H1 (cell line): ENCODE measurements around the gene PDE4D. TPM values are rescaled to one million over a fixed set of nuclear protein-coding genes. Genes with fewer than 3 reads are reported as not detected.
"Not testable (repeated sequence)": the region's sequence is repeated elsewhere in the genome, so short reads cannot be mapped to it uniquely, and the experiment has no call there.

Experiments used
- CTCF ChIA-PET: fragments of 300-600 bp; sonication (Branson Sonifier 250); formaldehyde crosslinking; loops from one replicate; lab custom pipeline; 2021; ENCODE audit not compliant: partially characterized antibody; lab: Charles Lee
- POLR2A ChIA-PET: fragments of 300-600 bp; sonication (Branson Sonifier 250); formaldehyde crosslinking; loops from one replicate; lab custom pipeline; 2021; ENCODE audit warnings: inconsistent platforms; ENCODE audit not compliant: partially characterized antibody; lab: Charles Lee
- DNase-seq, 2 experiments: peaks; one replicate each; pipeline versions ENCODE4 v3.0.0 to v3.0.0-alpha.2; 2010 to 2022; ENCODE audit warnings: low spot score in 2 of 2, low read depth in 1 of 2, mixed read lengths in 1 of 2
- FAIRE-seq: peaks from 2 replicates; lab custom pipeline; 2011; peaks lifted over from hg19 to GRCh38; lab: Jason Lieb, UNC
- H2AFZ ChIP-seq: 2 replicates; pipeline ENCODE4 v1.8.1; 2012; ENCODE audit warnings: low read length, inconsistent platforms
- H2AK5ac ChIP-seq: 2 replicates; pipeline ENCODE4 v1.6.1; 2013; ENCODE audit warnings: low read depth, low read length
- H2BK120ac ChIP-seq: replicated peaks from 2 replicates; pipeline ENCODE3; 2013; ENCODE audit warnings: low read depth, low read length, inconsistent platforms
- H2BK12ac ChIP-seq: 2 replicates; pipeline ENCODE4 v1.6.1; 2013; ENCODE audit warnings: low read depth, low read length
- H2BK15ac ChIP-seq: 2 replicates; pipeline ENCODE4 v1.6.1; 2013; ENCODE audit warnings: low read length
- H2BK20ac ChIP-seq: 2 replicates; pipeline ENCODE4 v1.6.1; 2013; ENCODE audit warnings: low read length
- H2BK5ac ChIP-seq: 2 replicates; pipeline ENCODE4 v1.6.1; 2013; ENCODE audit warnings: low read depth, low read length
- H3K14ac ChIP-seq: 2 replicates; pipeline ENCODE4 v1.6.1; 2013; ENCODE audit warnings: inconsistent platforms; ENCODE audit not compliant: insufficient read length
- H3K18ac ChIP-seq: 2 replicates; pipeline ENCODE4 v1.6.1; 2013; ENCODE audit warnings: low read length; ENCODE audit errors: extremely low read depth
- H3K23ac ChIP-seq: 2 replicates; pipeline ENCODE4 v1.6.1; 2013; ENCODE audit warnings: inconsistent platforms; ENCODE audit not compliant: insufficient read length
- H3K23me2 ChIP-seq: 2 replicates; pipeline ENCODE4 v1.6.1; 2013; ENCODE audit warnings: low read depth, low read length
- H3K27ac ChIP-seq: 2 replicates; pipeline ENCODE4 v1.6.1; 2011; ENCODE audit warnings: low read depth, low read length, inconsistent platforms
- H3K27me3 ChIP-seq, 4 experiments: replicated peaks in 1 of 4; 1 replicate in 1 of 4; 2 replicates in 3 of 4; pipeline versions ENCODE4 v1.6.1 to v1.8.1; 2011 to 2013; ENCODE audit warnings: low read length in 3 of 4, mild to moderate bottlenecking in 3 of 4, inconsistent platforms in 2 of 4, mixed read lengths in 2 of 4, moderate library complexity in 1 of 4; ENCODE audit not compliant: control insufficient read depth in 3 of 4, insufficient read depth in 3 of 4; ENCODE audit errors: extremely low read depth in 1 of 4
- H3K36me3 ChIP-seq, 4 experiments: 2 replicates each; pipeline versions ENCODE4 v1.6.1 to v1.8.1; 2011 to 2013; ENCODE audit warnings: mild to moderate bottlenecking in 4 of 4, low read length in 3 of 4, moderate library complexity in 2 of 4, control low read depth in 1 of 4, inconsistent platforms in 1 of 4; ENCODE audit not compliant: insufficient read depth in 4 of 4, control insufficient read depth in 2 of 4
- H3K4ac ChIP-seq: replicated peaks from 2 replicates; pipeline ENCODE3; 2013; ENCODE audit warnings: low read length, low read depth, mixed read lengths, inconsistent platforms; ENCODE audit not compliant: insufficient read length
- H3K4me1 ChIP-seq, 4 experiments: replicated peaks in 1 of 4; 1 replicate in 1 of 4; 2 replicates in 3 of 4; pipeline versions ENCODE4 v1.6.1 to v1.8.1; 2011 to 2013; ENCODE audit warnings: low read length in 3 of 4, inconsistent platforms in 2 of 4, mixed read lengths in 1 of 4; ENCODE audit not compliant: insufficient read depth in 4 of 4, control insufficient read depth in 3 of 4
- H3K4me2 ChIP-seq, 2 experiments: 2 replicates each; pipeline versions ENCODE4 v1.6.1 to v1.8.1; 2011 to 2013; ENCODE audit warnings: low read depth in 2 of 2, low read length in 2 of 2, control low read depth in 1 of 2, inconsistent platforms in 1 of 2, mild to moderate bottlenecking in 1 of 2; ENCODE audit not compliant: insufficient read depth in 1 of 2
- H3K4me3 ChIP-seq, 4 experiments: fragments of 200-600, 300-600 bp in 1 of 4; sonication (generic), shearing (Covaris generic), sonication (Bioruptor Twin) in 1 of 4; 2 replicates each; pipeline versions ENCODE4 v1.5.1 to v1.8.1; 2011 to 2016; ENCODE audit warnings: low read length in 4 of 4, low read depth in 3 of 4, control low read depth in 2 of 4, inconsistent platforms in 2 of 4, mild to moderate bottlenecking in 2 of 4, mixed read lengths in 1 of 4, moderate library complexity in 1 of 4; ENCODE audit not compliant: insufficient read depth in 2 of 4; ENCODE audit errors: extremely low read depth in 1 of 4
- H3K56ac ChIP-seq: replicated peaks from 2 replicates; pipeline ENCODE3; 2013; ENCODE audit warnings: low read depth, mild to moderate bottlenecking, mixed read lengths, low read length, inconsistent platforms; ENCODE audit not compliant: insufficient read length
- H3K79me1 ChIP-seq: 2 replicates; pipeline ENCODE4 v1.6.1; 2013; ENCODE audit warnings: low read depth, low read length, control low read depth
- H3K79me2 ChIP-seq, 2 experiments: 2 replicates each; pipeline versions ENCODE4 v1.6.1 to v1.8.1; 2012 to 2013; ENCODE audit warnings: low read length in 2 of 2, mild to moderate bottlenecking in 2 of 2, inconsistent platforms in 1 of 2; ENCODE audit not compliant: insufficient read depth in 2 of 2, control insufficient read depth in 1 of 2
- H3K9ac ChIP-seq, 4 experiments: replicated peaks in 1 of 4; 1 replicate in 1 of 4; 2 replicates in 3 of 4; pipeline versions ENCODE4 v1.6.1 to v1.8.1; 2011 to 2013; ENCODE audit warnings: low read depth in 3 of 4, low read length in 3 of 4, control low read depth in 2 of 4, mild to moderate bottlenecking in 2 of 4, moderate library complexity in 2 of 4, inconsistent platforms in 1 of 4; ENCODE audit errors: extremely low read depth in 1 of 4
- H3K9me3 ChIP-seq, 2 experiments: 2 replicates each; pipeline versions ENCODE4 v1.6.1 to v1.8.1; 2012 to 2013; ENCODE audit warnings: mild to moderate bottlenecking in 2 of 2, moderate library complexity in 2 of 2, control low read depth in 1 of 2, inconsistent platforms in 1 of 2, low read depth in 1 of 2, low read length in 1 of 2, mixed read lengths in 1 of 2; ENCODE audit not compliant: insufficient read depth in 2 of 2
- H4K20me1 ChIP-seq, 2 experiments: replicated peaks in 1 of 2; 2 replicates each; pipeline versions ENCODE3 to v1.8.1; 2011 to 2013; ENCODE audit warnings: inconsistent platforms in 2 of 2, low read length in 2 of 2, mild to moderate bottlenecking in 1 of 2; ENCODE audit not compliant: insufficient read depth in 2 of 2, control insufficient read depth in 1 of 2
- H4K5ac ChIP-seq: 2 replicates; pipeline ENCODE4 v1.6.1; 2013; ENCODE audit warnings: low read length, low read depth, mixed read lengths, inconsistent platforms; ENCODE audit not compliant: insufficient read length
- H4K8ac ChIP-seq: 2 replicates; pipeline ENCODE4 v1.8.0; 2013; ENCODE audit warnings: mild to moderate bottlenecking, moderate library complexity, low read length, inconsistent platforms; ENCODE audit not compliant: insufficient read depth; ENCODE audit errors: extremely low read depth
- H4K91ac ChIP-seq: replicated peaks from 2 replicates; pipeline ENCODE3; 2013; ENCODE audit warnings: low read length, mixed read lengths, inconsistent platforms; ENCODE audit not compliant: insufficient read length
- ASH2L ChIP-seq: fragments of 200-600, 300-600 bp; sonication (generic); IDR thresholded peaks from one replicate; pipeline ENCODE4 v1.7.1; 2017; ENCODE audit warnings: low read length
- CEBPB ChIP-seq: IDR thresholded peaks from 2 replicates; pipeline ENCODE4 v1.6.1; 2012; ENCODE audit warnings: low read depth, low read length
- KDM4A ChIP-seq: IDR thresholded peaks from one replicate; pipeline ENCODE4 v1.7.1; 2012; ENCODE audit warnings: low read depth, mild to moderate bottlenecking, moderate library complexity, low read length, inconsistent platforms; ENCODE audit not compliant: severe bottlenecking
- NANOG ChIP-seq: IDR thresholded peaks from 2 replicates; pipeline ENCODE4 v1.6.1; 2011; ENCODE audit warnings: low read length, low read depth, mild to moderate bottlenecking, inconsistent platforms; ENCODE audit not compliant: insufficient read depth, poor library complexity, severe bottlenecking
- PHF8 ChIP-seq: fragments of 200-600 bp; sonication (generic); conservative IDR thresholded peaks from 2 replicates; pipeline ENCODE4 v1.7.1; 2012; ENCODE audit warnings: low read depth, mild to moderate bottlenecking, inconsistent platforms, low read length, moderate library complexity
- TCF12 ChIP-seq: IDR thresholded peaks from 2 replicates; pipeline ENCODE4 v1.6.1; 2011; ENCODE audit warnings: low read depth, mild to moderate bottlenecking, low read length
- WGBS, 2 experiments: shearing (Covaris generic) in 1 of 2; methylation state at CpG; one replicate each; pipeline versions ENCODE4 v1.1.6 to v1.1.7; 2013 to 2015; ENCODE audit warnings: low lambda C conversion rate in 2 of 2, mixed read lengths in 2 of 2, inconsistent platforms in 1 of 2, low coverage in 1 of 2, missing lambda C conversion rate in 1 of 2; ENCODE audit not compliant: insufficient replicate concordance in 2 of 2, insufficient coverage in 1 of 2, insufficient read length in 1 of 2; ENCODE audit errors: extremely low coverage in 1 of 2, missing lambda C conversion rate in 1 of 2; 5-methylcytosine and 5-hydroxymethylcytosine counted together
- polyA plus RNA-seq, 7 experiments: library from polyadenylated mRNA; depleted of rRNA in 3 of 7; stranded (reverse) in 5 of 7; unstranded in 2 of 7; fragments of >200 nt in 5 of 7; fragments of 200-250 nt in 2 of 7; gene quantifications; 1 replicate in 5 of 7; 2 replicates in 1 of 7; 4 replicates in 1 of 7; pipeline versions ENCODE4 v1.2.1 to v1.2.3, GENCODE V29; 2011 to 2013; ENCODE audit warnings: missing spikeins in 2 of 7, mixed read lengths in 2 of 7
- total RNA-seq: library from RNA; stranded (reverse); fragmentation: NEBNext Ultra II Directional; extraction: Animal tissue kit (Norgen Biotek cat#: 25700); gene quantifications from 2 replicates; pipeline ENCODE4 v1.2.1, GENCODE V29; 2021

The PDE4D gene
- total and polyA plus RNA-seq, 2 of the 8 experiments (the other 6 are each of a cell fraction or from before 2014, with no cell fraction given) = 2.3 to 3.7 TPM

- TF ChIP-seq ASH2L (no peak), KDM4A (no peak), PHF8 (no peak), TCF12 (no peak), NANOG (no peak), CEBPB (no peak)
Observed at GRCh38 chr5:59785676-59786333, 107.7 kb downstream of the PDE4D start (continued).

DNA sequence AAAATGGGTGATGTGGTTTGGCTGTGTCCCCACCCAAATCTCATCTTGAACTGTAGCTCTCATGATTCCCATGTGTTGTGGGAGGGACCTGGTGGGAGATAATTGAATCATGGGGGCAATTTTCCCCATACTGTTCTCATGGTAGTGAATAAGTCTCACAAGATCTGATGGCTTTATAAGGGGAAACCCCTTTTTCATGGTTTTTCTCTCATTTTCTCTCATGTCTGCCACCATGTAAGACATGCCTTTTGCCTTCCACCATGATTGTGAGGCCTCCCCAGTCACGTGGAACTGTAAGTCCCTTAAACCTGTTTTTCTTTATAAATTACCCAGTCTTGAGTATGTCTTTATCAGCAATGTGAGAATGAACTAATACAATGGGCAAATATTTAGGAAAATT, 108.8 kb downstream of the PDE4D start:
- H3K4me1 ChIP-seq, H3K4me3 ChIP-seq, H3K36me3 ChIP-seq: not testable (repeated sequence)

More for the DNA sequence above, 108.8 kb downstream of the PDE4D start:
- H3K79me2 ChIP-seq, DNase-seq, H2BK5ac ChIP-seq, H4K8ac ChIP-seq, H3K23me2 ChIP-seq, H3K9ac ChIP-seq, H3K18ac ChIP-seq, H3K4me2 ChIP-seq, H2BK120ac ChIP-seq, H3K9me3 ChIP-seq, H3K14ac ChIP-seq, H3K79me1 ChIP-seq, H3K27ac ChIP-seq, H2BK20ac ChIP-seq, H4K5ac ChIP-seq, H3K4ac ChIP-seq, H3K56ac ChIP-seq, FAIRE-seq, H2AFZ ChIP-seq, H4K91ac ChIP-seq, H2AK5ac ChIP-seq, H3K27me3 ChIP-seq, H2BK15ac ChIP-seq, H4K20me1 ChIP-seq, H2BK12ac ChIP-seq, H3K23ac ChIP-seq, POLR2A ChIA-PET: not testable (repeated sequence)
- 92% methylated on average over 1 of the region's 1 CpG; no CpG with 5 or more reads in 1 of the 2 experiments for WGBS, 2 experiments
- CTCF ChIA-PET = interaction anchor here (0.7 to 2.0 kb wide), 2 partner anchors 15 to 279 kb away, joined by 3 to 5 read pairs; no protein-coding TSS in a partner anchor
